Thymus (tissue), 11 donors: ENCODE measurements around the gene CPS1. TPM values are rescaled to one million over a fixed set of nuclear protein-coding genes. Genes with fewer than 3 reads are reported as not detected.

Experiments
- DNase-seq, 9 donors: peaks; one replicate each; pipeline ENCODE4 v3.0.0-alpha.2; 2013; ENCODE audit warnings: low spot score in 9 of 9, low read depth in 6 of 9, missing footprints in 1 of 9
- H3K27ac ChIP-seq, 2 donors: one replicate each; pipeline ENCODE4 v1.5.1; 2013; ENCODE audit warnings: control low read depth in 1 of 2, low read depth in 1 of 2, low read length in 1 of 2, mild to moderate bottlenecking in 1 of 2, moderate library complexity in 1 of 2
- H3K27me3 ChIP-seq, 2 donors: one replicate each; pipeline ENCODE4 v1.5.1; 2013; ENCODE audit warnings: low read length in 1 of 2; ENCODE audit not compliant: control insufficient read depth in 2 of 2, insufficient read depth in 1 of 2
- H3K36me3 ChIP-seq, 2 donors: one replicate each; pipeline ENCODE4 v1.5.1; 2013; ENCODE audit warnings: low read length in 1 of 2, mild to moderate bottlenecking in 1 of 2, moderate library complexity in 1 of 2; ENCODE audit not compliant: control insufficient read depth in 2 of 2, insufficient read depth in 2 of 2
- H3K4me1 ChIP-seq, 2 donors: one replicate each; pipeline ENCODE4 v1.5.1; 2013; ENCODE audit warnings: low read length in 2 of 2; ENCODE audit not compliant: control insufficient read depth in 2 of 2, insufficient read depth in 2 of 2
- H3K4me3 ChIP-seq, 2 donors: one replicate each; pipeline ENCODE4 v1.5.1; 2013; ENCODE audit warnings: low read length in 2 of 2, control low read depth in 1 of 2, mild to moderate bottlenecking in 1 of 2
- H3K9me3 ChIP-seq, 2 donors: one replicate each; pipeline ENCODE4 v1.5.1; 2013; ENCODE audit warnings: low read length in 1 of 2, mild to moderate bottlenecking in 1 of 2; ENCODE audit not compliant: control insufficient read depth in 2 of 2, insufficient read depth in 1 of 2
- WGBS: extraction: QIAGEN DNeasy Blood & Tissue Kit; methylation state at CpG from one replicate; pipeline ENCODE4 v1.1.7; 2013; 5-methylcytosine and 5-hydroxymethylcytosine counted together
- polyA plus RNA-seq: library from polyadenylated mRNA; stranded (reverse); fragments of 200-250 nt; gene quantifications from one replicate; pipeline ENCODE4 v1.2.3, GENCODE V29; 2013
- total RNA-seq: library from RNA; stranded (reverse); fragments of 120-200 nt; gene quantifications from one replicate; pipeline ENCODE4 v1.2.4, GENCODE V29; 2013
- donor health status: healthy.

CPS1 gene
- total and polyA plus RNA-seq, 2 donors: 1.1 to 1.4 TPM

DNA sequence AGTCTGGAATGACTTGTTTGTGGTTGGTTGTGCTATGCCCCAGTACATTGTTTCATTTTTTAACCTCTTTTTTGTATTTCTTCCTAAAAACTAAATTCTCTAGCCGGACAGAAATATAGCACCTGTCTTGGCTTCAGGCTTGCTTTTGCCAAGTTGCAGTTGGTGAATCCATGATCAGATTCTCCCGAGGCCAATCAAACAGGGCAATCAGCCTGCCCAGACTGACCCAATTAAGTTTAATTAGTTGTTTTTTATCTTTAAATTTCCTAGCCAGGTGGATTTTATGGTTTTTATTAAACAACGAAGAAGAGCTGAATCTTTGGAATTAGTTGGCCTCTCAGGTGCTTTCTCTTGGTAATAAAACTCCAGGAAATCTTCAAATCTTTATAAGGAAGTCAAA lies 162.1 kb downstream of the CPS1 start:
- 88% methylated on average over 3 of the region's 3 CpGs for WGBS
- H3K27me3 ChIP-seq: no peaks in the 10 kb centered on the region
- no peaks in the 10 kb centered on the region for H3K36me3 ChIP-seq
- no peak for DNase-seq
- H3K27ac ChIP-seq: no peak overlapping the region
- no peak overlapping the region for H3K4me3 ChIP-seq
- no peaks in the 10 kb centered on the region for H3K4me1 ChIP-seq
- H3K9me3 ChIP-seq: no peaks in the 10 kb centered on the region

DNA sequence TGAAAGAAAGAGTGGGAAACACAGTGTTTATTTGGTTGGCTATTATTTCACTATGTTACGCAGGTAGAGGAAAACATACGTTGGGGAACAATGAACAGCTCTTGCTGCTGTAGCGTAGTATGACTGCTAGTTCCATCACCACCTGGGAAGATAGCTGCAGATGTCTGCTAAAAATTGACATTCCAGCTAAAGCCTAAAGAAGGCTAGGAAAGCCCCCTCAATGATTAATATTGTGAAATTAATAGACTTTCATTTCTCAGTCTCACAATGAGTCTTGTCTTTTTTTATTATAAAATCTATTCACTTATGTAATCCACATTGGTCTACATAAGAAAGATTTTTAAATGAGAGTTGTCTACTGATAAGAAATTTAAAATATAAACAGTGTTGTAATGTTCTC lies 165.7 kb downstream of the CPS1 start:
- 93% methylated on average over 3 of the region's 3 CpGs for WGBS
- H3K27ac ChIP-seq: no peak overlapping the region
- no peaks in the 10 kb centered on the region for H3K4me1 ChIP-seq
- no peaks in the 10 kb centered on the region for H3K27me3 ChIP-seq
- no peaks in the 10 kb centered on the region for H3K36me3 ChIP-seq
- H3K9me3 ChIP-seq: no peaks in the 10 kb centered on the region
- no peak for DNase-seq
- no peak overlapping the region for H3K4me3 ChIP-seq

GRCh38 chr2:210727549-210727948 lies 171.2 kb downstream of the CPS1 start:
- Histone ChIP-seq H3K9me3 (no peaks in the 10 kb centered on the region), H3K4me1 (no peaks in the 10 kb centered on the region), H3K27me3 (no peaks in the 10 kb centered on the region), H3K36me3 (no peaks in the 10 kb centered on the region), H3K27ac (no peak overlapping the region), H3K4me3 (no peak overlapping the region)
- no peak for DNase-seq

Other genes starting within 250 kb of the CPS1 start
- 6.6 TPM for gene MYL1, start 241.4 kb upstream of the CPS1 start, total RNA-seq
- gene MYL1, start 241.4 kb upstream of the CPS1 start, polyA plus RNA-seq: 13.2 TPM
- gene LANCL1, start 79.8 kb upstream of the CPS1 start, total RNA-seq: 22.5 TPM
- gene LANCL1, start 79.8 kb upstream of the CPS1 start, polyA plus RNA-seq: 25.2 TPM